Uterus (tissue), 2 donors: ENCODE data around the gene NKAIN2.

Experiments used
- CTCF ChIP-seq, 4 experiments: fragments of 200-600 bp in 2 of 4; fragments of 450-650 bp in 2 of 4; sonication (generic) in 2 of 4; IDR thresholded peaks; one replicate each; pipeline ENCODE4 v1.5.1; 2016 to 2019; ENCODE audit warnings: antibody characterized with exemption in 4 of 4, mild to moderate bottlenecking in 2 of 4, moderate library complexity in 1 of 4
- POLR2A ChIP-seq, 2 donors: fragments of 450-650 bp; IDR thresholded peaks; one replicate each; pipeline ENCODE4 v1.6.1; 2016; ENCODE audit warnings: antibody characterized with exemption in 2 of 2, mild to moderate bottlenecking in 1 of 2, moderate library complexity in 1 of 2

- TF ChIP-seq POLR2A (IDR thresholded peaks at IDR 0.05) (no peak), CTCF (IDR thresholded peaks at IDR 0.05) (no peak)
Measured at GRCh38 chr6:124496334-124496733, 692.7 kb downstream of the NKAIN2 start.
